ENCODE results near the gene C17orf100.

DNA sequence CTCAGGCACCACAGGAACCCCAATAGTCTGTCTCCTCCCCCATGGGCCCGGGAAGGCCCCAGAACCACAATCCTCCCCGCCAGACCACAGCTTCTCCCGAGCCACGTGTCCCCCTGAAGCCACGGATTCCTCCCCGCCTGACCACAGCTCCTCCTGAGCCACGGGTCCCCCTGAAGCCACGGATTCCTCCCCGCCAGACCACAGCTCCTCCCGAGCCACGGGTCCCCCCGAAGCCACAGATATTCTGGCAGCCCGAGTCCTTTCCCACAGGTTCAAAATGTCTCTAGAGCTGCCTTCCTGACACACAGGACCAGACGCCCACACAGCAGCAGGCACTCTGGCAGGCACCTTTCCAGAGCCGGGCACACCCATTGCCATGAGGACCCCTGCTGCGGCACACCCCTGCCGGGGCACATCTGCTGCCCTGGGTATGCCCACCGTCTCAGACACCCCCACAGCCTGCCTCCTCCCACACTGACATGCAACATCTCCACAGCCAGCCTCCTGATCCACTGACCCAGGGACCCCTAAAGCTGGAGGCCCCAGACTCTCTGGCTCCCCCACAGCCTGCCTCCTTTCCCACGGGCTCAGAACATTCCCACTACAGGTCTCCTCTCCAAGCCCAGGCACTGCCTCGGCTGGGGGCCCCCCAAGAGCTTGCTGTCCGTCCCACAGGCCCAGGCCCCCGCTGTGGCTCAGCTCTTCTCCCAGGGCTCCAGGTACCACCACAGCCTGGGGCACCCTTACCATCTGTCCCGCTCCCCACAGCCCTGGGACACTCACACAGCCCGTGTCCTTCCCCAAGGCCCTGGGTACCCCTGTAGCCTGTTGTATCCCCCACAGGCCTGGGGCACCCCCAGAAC is 13.3 kb upstream of the C17orf100 start:
- TF ChIP-seq, protein P1, sequence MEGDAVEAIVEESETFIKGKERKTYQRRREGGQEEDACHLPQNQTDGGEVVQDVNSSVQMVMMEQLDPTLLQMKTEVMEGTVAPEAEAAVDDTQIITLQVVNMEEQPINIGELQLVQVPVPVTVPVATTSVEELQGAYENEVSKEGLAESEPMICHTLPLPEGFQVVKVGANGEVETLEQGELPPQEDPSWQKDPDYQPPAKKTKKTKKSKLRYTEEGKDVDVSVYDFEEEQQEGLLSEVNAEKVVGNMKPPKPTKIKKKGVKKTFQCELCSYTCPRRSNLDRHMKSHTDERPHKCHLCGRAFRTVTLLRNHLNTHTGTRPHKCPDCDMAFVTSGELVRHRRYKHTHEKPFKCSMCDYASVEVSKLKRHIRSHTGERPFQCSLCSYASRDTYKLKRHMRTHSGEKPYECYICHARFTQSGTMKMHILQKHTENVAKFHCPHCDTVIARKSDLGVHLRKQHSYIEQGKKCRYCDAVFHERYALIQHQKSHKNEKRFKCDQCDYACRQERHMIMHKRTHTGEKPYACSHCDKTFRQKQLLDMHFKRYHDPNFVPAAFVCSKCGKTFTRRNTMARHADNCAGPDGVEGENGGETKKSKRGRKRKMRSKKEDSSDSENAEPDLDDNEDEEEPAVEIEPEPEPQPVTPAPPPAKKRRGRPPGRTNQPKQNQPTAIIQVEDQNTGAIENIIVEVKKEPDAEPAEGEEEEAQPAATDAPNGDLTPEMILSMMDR (IDR thresholded peaks at IDR 0.05; ENCODE audit: low read depth, low read length, missing input control) = no peak
- TF ChIP-seq SP1 (IDR thresholded peaks at IDR 0.05) = no peak
- TF ChIP-seq TAF1 (conservative IDR thresholded peaks at IDR 0.05) = no peak
- TF ChIP-seq YY1 (IDR thresholded peaks at IDR 0.05) = no peak
- TF ChIP-seq REST (IDR thresholded peaks at IDR 0.05) = no peak
- no peak for TF ChIP-seq MAX (IDR thresholded peaks at IDR 0.05)
- TF ChIP-seq HNF4A (conservative IDR thresholded peaks at IDR 0.05) = no peak
- no peak for TF ChIP-seq EGR1 (IDR thresholded peaks at IDR 0.05; ENCODE audit: low read depth in 2 of 2)
- no peak for TF ChIP-seq NR2F2 (IDR thresholded peaks at IDR 0.05)
- TF ChIP-seq ATF3 (IDR thresholded peaks at IDR 0.05) = no peak
- TF ChIP-seq RAD21 (IDR thresholded peaks at IDR 0.05) = no peak
